22Rv1 (cell line): ENCODE measurements around the gene FKBP9.

Experiments used
- H3K27ac ChIP-seq: fragments of 450-650 bp; 2 replicates; pipeline ENCODE4 v1.5.1; 2017
- ZFX ChIP-seq: fragments of 450-650 bp; IDR thresholded peaks from 2 replicates; pipeline ENCODE4 v1.6.1; 2017; ENCODE audit warnings: antibody characterized with exemption, borderline replicate concordance
- TF ChIP-seq, protein P1 (sequence below): fragments of 450-650 bp; IDR thresholded peaks from 2 replicates; pipeline ENCODE4 v1.5.1; 2017; ENCODE audit warnings: mild to moderate bottlenecking

Gene FKBP9

DNA sequence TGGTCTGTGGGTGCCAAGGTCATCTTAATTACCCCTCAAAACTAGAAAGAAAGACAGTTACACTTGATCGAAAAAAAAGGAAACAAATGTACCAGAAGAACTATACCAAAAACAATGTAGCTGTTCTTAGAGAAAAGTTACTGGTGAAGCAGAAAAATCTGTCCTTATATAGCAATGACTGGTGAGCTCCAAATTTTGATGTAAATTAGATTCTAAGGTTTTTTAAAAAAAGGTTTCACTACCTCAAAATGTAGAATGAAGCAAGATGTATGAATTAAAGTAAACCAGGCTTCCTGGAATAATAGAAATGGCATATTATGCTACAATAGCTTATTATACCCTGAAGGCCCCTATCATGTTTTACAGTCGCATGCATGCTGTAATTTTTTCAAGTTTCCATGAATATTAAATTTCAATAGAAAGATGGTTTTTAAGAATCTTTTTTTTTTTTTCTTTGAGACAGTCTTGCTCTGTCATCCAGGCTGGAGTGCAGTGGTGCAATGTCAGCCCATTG, 28.4 kb upstream of the FKBP9 start:
- TF ChIP-seq, protein P1, sequence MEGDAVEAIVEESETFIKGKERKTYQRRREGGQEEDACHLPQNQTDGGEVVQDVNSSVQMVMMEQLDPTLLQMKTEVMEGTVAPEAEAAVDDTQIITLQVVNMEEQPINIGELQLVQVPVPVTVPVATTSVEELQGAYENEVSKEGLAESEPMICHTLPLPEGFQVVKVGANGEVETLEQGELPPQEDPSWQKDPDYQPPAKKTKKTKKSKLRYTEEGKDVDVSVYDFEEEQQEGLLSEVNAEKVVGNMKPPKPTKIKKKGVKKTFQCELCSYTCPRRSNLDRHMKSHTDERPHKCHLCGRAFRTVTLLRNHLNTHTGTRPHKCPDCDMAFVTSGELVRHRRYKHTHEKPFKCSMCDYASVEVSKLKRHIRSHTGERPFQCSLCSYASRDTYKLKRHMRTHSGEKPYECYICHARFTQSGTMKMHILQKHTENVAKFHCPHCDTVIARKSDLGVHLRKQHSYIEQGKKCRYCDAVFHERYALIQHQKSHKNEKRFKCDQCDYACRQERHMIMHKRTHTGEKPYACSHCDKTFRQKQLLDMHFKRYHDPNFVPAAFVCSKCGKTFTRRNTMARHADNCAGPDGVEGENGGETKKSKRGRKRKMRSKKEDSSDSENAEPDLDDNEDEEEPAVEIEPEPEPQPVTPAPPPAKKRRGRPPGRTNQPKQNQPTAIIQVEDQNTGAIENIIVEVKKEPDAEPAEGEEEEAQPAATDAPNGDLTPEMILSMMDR, result no peak
- no peak for TF ChIP-seq ZFX
- H3K27ac ChIP-seq, result no peak overlapping the region

DNA sequence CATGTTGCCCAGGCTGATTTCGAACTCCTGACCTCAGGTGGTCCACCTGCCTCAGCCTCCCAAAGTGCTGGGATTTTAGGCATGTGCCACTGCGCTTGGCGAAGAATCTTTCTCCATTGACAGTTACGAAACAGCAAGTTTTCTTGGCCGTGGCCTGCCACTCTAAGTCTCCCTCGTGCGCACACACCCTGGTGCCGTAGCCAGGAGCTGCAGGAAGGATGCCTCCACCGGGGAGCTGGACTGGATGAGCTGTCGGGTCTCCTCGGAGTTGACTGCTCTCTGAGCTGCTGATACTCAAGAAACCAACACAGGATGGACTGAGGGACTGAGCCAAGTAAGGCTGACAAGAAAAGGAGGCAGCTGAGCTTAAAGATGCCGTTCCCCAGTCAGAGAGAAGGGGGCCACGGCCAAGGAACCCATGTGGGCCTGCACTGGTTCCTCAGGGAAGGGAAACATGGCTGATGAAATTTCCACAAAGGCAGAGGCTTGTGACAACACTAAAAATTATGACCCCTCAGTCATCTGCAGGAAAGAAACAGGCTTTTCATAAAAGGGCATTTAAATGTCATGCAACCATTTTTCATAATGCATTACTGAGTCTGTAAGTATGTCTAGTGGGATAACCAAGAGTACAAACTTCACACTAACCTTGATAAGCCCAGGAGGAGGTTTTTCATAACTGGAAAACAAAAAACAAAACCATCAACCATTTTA, 27.7 kb upstream of the FKBP9 start:
- no peak for TF ChIP-seq ZFX
- TF ChIP-seq, protein P1, result no peak
- H3K27ac ChIP-seq, result no peak overlapping the region

- H3K27ac ChIP-seq, result no peak overlapping the region
These were observed 26.9 kb upstream of the FKBP9 start for GRCh38 chr7:32930378-32930777.

GRCh38 chr7:32935558-32935957, 21.7 kb upstream of the FKBP9 start:
- TF ChIP-seq, protein P1, result no peak
- TF ChIP-seq ZFX, result no peak
- H3K27ac ChIP-seq, result no peak overlapping the region

More at GRCh38 chr7:32930378-32930777, 26.9 kb upstream of the FKBP9 start:
- TF ChIP-seq, protein P1, result no peak
- TF ChIP-seq ZFX, result no peak

- no peak overlapping the region for H3K27ac ChIP-seq
- TF ChIP-seq, protein P1, result no peak
- TF ChIP-seq ZFX, result no peak
These were observed 20.6 kb upstream of the FKBP9 start for GRCh38 chr7:32936689-32937088.

DNA sequence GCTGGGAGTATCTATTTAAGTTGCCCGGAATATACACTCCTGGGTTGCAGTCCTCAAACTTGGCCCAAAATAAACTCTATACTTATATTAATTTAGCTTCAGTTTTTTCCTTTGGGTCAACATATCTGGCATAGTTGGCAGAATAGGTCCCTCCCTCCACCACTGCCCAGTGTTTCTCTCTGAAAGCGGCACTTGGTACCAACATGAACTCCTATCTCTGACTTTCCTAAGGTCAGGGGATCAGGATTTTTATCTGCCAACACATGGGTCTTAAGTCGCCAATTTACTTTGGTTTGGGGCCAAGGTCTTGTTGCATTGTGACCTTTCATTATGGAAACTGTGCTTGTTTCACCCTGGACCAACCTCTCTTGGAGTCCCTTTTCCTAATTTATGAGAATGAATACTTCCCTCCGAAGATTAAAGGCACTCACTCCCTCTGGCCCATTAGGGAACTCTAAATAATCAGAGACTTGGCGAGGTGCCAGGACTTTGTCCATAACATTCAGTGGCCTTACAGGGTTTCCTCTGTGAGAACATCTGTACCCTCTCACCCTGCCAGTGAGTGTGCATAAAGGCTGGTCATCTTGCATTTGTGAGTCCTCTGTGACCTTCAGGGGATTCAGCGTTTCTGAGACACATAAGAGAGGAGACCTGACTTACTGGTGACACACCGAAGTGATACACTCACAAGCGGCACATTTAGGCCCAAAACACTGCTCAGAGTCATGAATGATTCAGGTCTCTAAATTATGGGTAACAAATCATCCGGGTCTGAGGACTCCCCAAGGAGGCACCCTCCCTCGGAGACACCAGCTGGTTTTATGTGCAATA, 19.7 kb upstream of the FKBP9 start:
- TF ChIP-seq, protein P1, result no peak
- no peak for TF ChIP-seq ZFX
- no peak overlapping the region for H3K27ac ChIP-seq

- no peak overlapping the region for H3K27ac ChIP-seq
- no peak for TF ChIP-seq ZFX
- TF ChIP-seq, protein P1, result no peak
These were observed 16.1 kb upstream of the FKBP9 start for GRCh38 chr7:32941181-32941580.
